Measurements from ENCODE around the gene TSEN34.
"Not testable (repeated sequence)": the region's sequence is repeated elsewhere in the genome, so short reads cannot be mapped to it uniquely, and the experiment has no call there.

Gene TSEN34

GRCh38 chr19:54233941-54234340 lies 42.8 kb downstream of the TSEN34 start:
- TF ChIP-seq CTCF (IDR thresholded peaks at IDR 0.05; ENCODE audit: insufficient read depth, low read length, poor library complexity, severe bottlenecking) (no peak), EZH2phosphoT487 (conservative IDR thresholded peaks at IDR 0.05; ENCODE audit: low read length) (no peak)

GRCh38 chr19:54239491-54240371 lies 48.6 kb downstream of the TSEN34 start:
- not testable (repeated sequence) for H3K27me3 ChIP-seq (ENCODE audit: low read length); H3K9ac ChIP-seq (ENCODE audit: low read length); H3K9me2 ChIP-seq (replicated peaks; ENCODE audit: insufficient read depth, low read length); H3K27ac ChIP-seq (ENCODE audit: low read depth, low read length); H3K4me3 ChIP-seq (ENCODE audit: insufficient read depth, low read length, poor library complexity, severe bottlenecking); H3K79me2 ChIP-seq (ENCODE audit: insufficient read depth, low read length); H2AFZ ChIP-seq (ENCODE audit: low read depth, low read length, severe bottlenecking); H3K9me3 ChIP-seq (ENCODE audit: insufficient read depth, low read length); H3K36me3 ChIP-seq (ENCODE audit: low read length); H4K20me1 ChIP-seq (ENCODE audit: low read depth, low read length); H3K4me2 ChIP-seq (ENCODE audit: low read depth, low read length, poor library complexity, severe bottlenecking); H3F3A ChIP-seq (ENCODE audit: insufficient read depth)

More at GRCh38 chr19:54233941-54234340, 42.8 kb downstream of the TSEN34 start:
- Histone ChIP-seq H3K9me2 (replicated peaks; ENCODE audit: insufficient read depth, low read length) (no peaks in the 10 kb centered on the region), H3F3A (ENCODE audit: insufficient read depth) (no peaks in the 10 kb centered on the region), H3K27me3 (ENCODE audit: low read length) (no peaks in the 10 kb centered on the region), H4K20me1 (ENCODE audit: low read depth, low read length) (no peaks in the 10 kb centered on the region), H3K27ac (ENCODE audit: low read depth, low read length) (no peak overlapping the region), H3K9me3 (ENCODE audit: insufficient read depth, low read length) (no peaks in the 10 kb centered on the region), H3K36me3 (ENCODE audit: low read length) (no peaks in the 10 kb centered on the region), H3K79me2 (ENCODE audit: insufficient read depth, low read length) (no peaks in the 10 kb centered on the region), H3K9ac (ENCODE audit: low read length) (no peak overlapping the region), H3K4me3 (ENCODE audit: insufficient read depth, low read length, poor library complexity, severe bottlenecking) (no peak overlapping the region), H3K4me2 (ENCODE audit: low read depth, low read length, poor library complexity, severe bottlenecking) (no peak overlapping the region), H2AFZ (ENCODE audit: low read depth, low read length, severe bottlenecking) (no peak overlapping the region)

- H3K4me3 ChIP-seq (ENCODE audit: insufficient read depth, low read length, poor library complexity, severe bottlenecking); H3K4me2 ChIP-seq (ENCODE audit: low read depth, low read length, poor library complexity, severe bottlenecking); H3K27me3 ChIP-seq (ENCODE audit: low read length); H3K9me2 ChIP-seq (replicated peaks; ENCODE audit: insufficient read depth, low read length); H3K27ac ChIP-seq (ENCODE audit: low read depth, low read length); H4K20me1 ChIP-seq (ENCODE audit: low read depth, low read length); H3F3A ChIP-seq (ENCODE audit: insufficient read depth); H3K9ac ChIP-seq (ENCODE audit: low read length); H2AFZ ChIP-seq (ENCODE audit: low read depth, low read length, severe bottlenecking); H3K79me2 ChIP-seq (ENCODE audit: insufficient read depth, low read length); H3K9me3 ChIP-seq (ENCODE audit: insufficient read depth, low read length); H3K36me3 ChIP-seq (ENCODE audit: low read length): not testable (repeated sequence)
Measured at GRCh38 chr19:54240372-54241336, 49.5 kb downstream of the TSEN34 start.

- not testable (repeated sequence) for H4K20me1 ChIP-seq (ENCODE audit: low read depth, low read length); H3K27ac ChIP-seq (ENCODE audit: low read depth, low read length); H3K9ac ChIP-seq (ENCODE audit: low read length)
Measured at GRCh38 chr19:54242234-54242633, 51.1 kb downstream of the TSEN34 start.

GRCh38 chr19:54242646-54243045 lies 51.5 kb downstream of the TSEN34 start, which contains the start of gene LILRA6:
Gene LILRA6 (minus strand): TSS chr19:54242790.
- not testable (repeated sequence) for H3K9ac ChIP-seq (ENCODE audit: low read length); H3K4me2 ChIP-seq (ENCODE audit: low read depth, low read length, poor library complexity, severe bottlenecking); H3K27me3 ChIP-seq (ENCODE audit: low read length); H4K20me1 ChIP-seq (ENCODE audit: low read depth, low read length); H3K36me3 ChIP-seq (ENCODE audit: low read length); H3K79me2 ChIP-seq (ENCODE audit: insufficient read depth, low read length); H2AFZ ChIP-seq (ENCODE audit: low read depth, low read length, severe bottlenecking); H3K9me3 ChIP-seq (ENCODE audit: insufficient read depth, low read length); H3K9me2 ChIP-seq (replicated peaks; ENCODE audit: insufficient read depth, low read length); H3K4me3 ChIP-seq (ENCODE audit: insufficient read depth, low read length, poor library complexity, severe bottlenecking); H3K27ac ChIP-seq (ENCODE audit: low read depth, low read length); H3F3A ChIP-seq (ENCODE audit: insufficient read depth)

More at GRCh38 chr19:54242234-54242633, 51.1 kb downstream of the TSEN34 start:
- H2AFZ ChIP-seq (ENCODE audit: low read depth, low read length, severe bottlenecking); H3K36me3 ChIP-seq (ENCODE audit: low read length); H3K9me3 ChIP-seq (ENCODE audit: insufficient read depth, low read length); H3K27me3 ChIP-seq (ENCODE audit: low read length); H3K4me2 ChIP-seq (ENCODE audit: low read depth, low read length, poor library complexity, severe bottlenecking); H3K9me2 ChIP-seq (replicated peaks; ENCODE audit: insufficient read depth, low read length); H3F3A ChIP-seq (ENCODE audit: insufficient read depth); H3K4me3 ChIP-seq (ENCODE audit: insufficient read depth, low read length, poor library complexity, severe bottlenecking); H3K79me2 ChIP-seq (ENCODE audit: insufficient read depth, low read length): not testable (repeated sequence)

GRCh38 chr19:54243809-54244208 lies 52.7 kb downstream of the TSEN34 start:
- not testable (repeated sequence) for H3K27ac ChIP-seq (ENCODE audit: low read depth, low read length)

More at GRCh38 chr19:54243809-54244208, 52.7 kb downstream of the TSEN34 start:
- not testable (repeated sequence) for H2AFZ ChIP-seq (ENCODE audit: low read depth, low read length, severe bottlenecking); H3K4me3 ChIP-seq (ENCODE audit: insufficient read depth, low read length, poor library complexity, severe bottlenecking); H3K4me2 ChIP-seq (ENCODE audit: low read depth, low read length, poor library complexity, severe bottlenecking); H3F3A ChIP-seq (ENCODE audit: insufficient read depth); H3K9ac ChIP-seq (ENCODE audit: low read length); H3K79me2 ChIP-seq (ENCODE audit: insufficient read depth, low read length); H3K9me2 ChIP-seq (replicated peaks; ENCODE audit: insufficient read depth, low read length); H3K36me3 ChIP-seq (ENCODE audit: low read length); H3K9me3 ChIP-seq (ENCODE audit: insufficient read depth, low read length); H3K27me3 ChIP-seq (ENCODE audit: low read length); H4K20me1 ChIP-seq (ENCODE audit: low read depth, low read length)
